Measurements from ENCODE around the gene PPFIBP1. TPM values are rescaled to one million over a fixed set of nuclear protein-coding genes. Genes with fewer than 3 reads are reported as not detected.

The PPFIBP1 gene
- total RNA-seq, 2 donors from 2014 or later: 63.9 to 67.5 TPM

- DNase-seq: no peak
- TF ChIP-seq POLR2A (IDR thresholded peaks at IDR 0.05) (no peak), CTCF (IDR thresholded peaks at IDR 0.05) (no peak)
- Histone ChIP-seq H3K36me3 (replicated peaks in 1 of 2; ENCODE audit: insufficient read depth in 1 of 2, low read depth in 2 of 2) (no peaks in the 10 kb centered on the region), H3K4me3 (no peak overlapping the region), H3K27ac (no peak overlapping the region), H3K9me3 (peaks cover 0 to 4% (median 0%) of the 10 kb centered on the region in 3 donors), H3K27me3 (no peaks in the 10 kb centered on the region), H3K4me1 (peaks cover 4% of the 10 kb centered on the region)
- WGBS, 2 donors: 44 to 60% methylated on average over 7 of the region's 7 CpGs
- ATAC-seq: no peak
- intact Hi-C loops (cut with DNase I): no loop called here
Observed at GRCh38 chr12:27517961-27518665, 5.9 kb upstream of the PPFIBP1 start.

GRCh38 chr12:27521066-27521465 lies 2.9 kb upstream of the PPFIBP1 start:
- TF ChIP-seq POLR2A (IDR thresholded peaks at IDR 0.05): no peak
- TF ChIP-seq CTCF (IDR thresholded peaks at IDR 0.05): no peak

GRCh38 chr12:27521981-27522380 lies 2.0 kb upstream of the PPFIBP1 start:
- ATAC-seq (no peak), DNase-seq (no peak)
- Histone ChIP-seq H3K27ac (no peak overlapping the region), H3K36me3 (replicated peaks in 1 of 2; ENCODE audit: insufficient read depth in 1 of 2, low read depth in 2 of 2) (no peaks in the 10 kb centered on the region), H3K27me3 (no peaks in the 10 kb centered on the region), H3K4me3 (no peak overlapping the region), H3K4me1 (peaks cover 21% of the 10 kb centered on the region), H3K9me3 (peaks cover 0 to 4% (median 0%) of the 10 kb centered on the region in 3 donors)
- WGBS, 2 donors: 87 to 94% methylated on average over 4 of the region's 4 CpGs
- intact Hi-C loops (cut with DNase I): no loop called here
- TF ChIP-seq POLR2A (IDR thresholded peaks at IDR 0.05) (no peak), CTCF (IDR thresholded peaks at IDR 0.05) (no peak)

More at GRCh38 chr12:27521066-27521465, 2.9 kb upstream of the PPFIBP1 start:
- no peaks in the 10 kb centered on the region for H3K36me3 ChIP-seq (replicated peaks in 1 of 2; ENCODE audit: insufficient read depth in 1 of 2, low read depth in 2 of 2)
- H3K27ac ChIP-seq: no peak overlapping the region
- no peak for ATAC-seq
- peak in 1 of 4 donors; percentile 22 for DNase-seq
- H3K4me3 ChIP-seq: no peak overlapping the region
- intact Hi-C loops (cut with DNase I): no loop called here
- H3K4me1 ChIP-seq: peaks cover 15% of the 10 kb centered on the region
- no peaks in the 10 kb centered on the region for H3K27me3 ChIP-seq
- peaks cover 0 to 4% (median 0%) of the 10 kb centered on the region in 3 donors for H3K9me3 ChIP-seq
- 74 to 77% methylated on average over 4 of the region's 4 CpGs for WGBS, 2 donors

GRCh38 chr12:27523305-27523641 lies 733 bp upstream of the PPFIBP1 start:
- peak; percentile 0 for ATAC-seq
- TF ChIP-seq CTCF (IDR thresholded peaks at IDR 0.05) (no peak), POLR2A (IDR thresholded peaks at IDR 0.05) (no peak)
- intact Hi-C loops (cut with DNase I): no loop called here

GRCh38 chr12:27524494-27524835 lies 459 bp downstream of the PPFIBP1 start:
- intact Hi-C loops (cut with DNase I): no loop called here
- TF ChIP-seq CTCF (IDR thresholded peaks at IDR 0.05) (peak in 1 of 7 experiments; percentile 2), POLR2A (IDR thresholded peaks at IDR 0.05) (no peak)
- Histone ChIP-seq H3K4me1 (peaks cover 21% of the 10 kb centered on the region), H3K9me3 (peaks cover 0 to 4% (median 0%) of the 10 kb centered on the region in 3 donors), H3K27me3 (no peaks in the 10 kb centered on the region), H3K4me3 (peak overlapping the region; percentile 33 to 39), H3K27ac (peak overlapping the region; percentile 85 to 99 (median 98)), H3K36me3 (replicated peaks in 1 of 2; ENCODE audit: insufficient read depth in 1 of 2, low read depth in 2 of 2) (no peaks in the 10 kb centered on the region)
- 0 to 1% methylated on average over 5 to 7 of the region's 8 CpGs for WGBS, 2 donors
- DNase-seq (no peak), ATAC-seq (no peak)

More at GRCh38 chr12:27523305-27523641, 733 bp upstream of the PPFIBP1 start:
- no peak for DNase-seq
- WGBS, 2 donors: 1% methylated on average over 6 of the region's 6 CpGs
- H3K36me3 ChIP-seq (replicated peaks in 1 of 2; ENCODE audit: insufficient read depth in 1 of 2, low read depth in 2 of 2): no peaks in the 10 kb centered on the region
- H3K27me3 ChIP-seq: no peaks in the 10 kb centered on the region
- peaks cover 0 to 4% (median 0%) of the 10 kb centered on the region in 3 donors for H3K9me3 ChIP-seq
- H3K4me3 ChIP-seq: peak overlapping the region; percentile 32 to 33
- peaks cover 21% of the 10 kb centered on the region for H3K4me1 ChIP-seq
- H3K27ac ChIP-seq: peak overlapping the region; percentile 85 to 99 (median 98)
